Measurements from ENCODE around the gene JAK1.

GRCh38 chr1:64836802-64837201 lies 129.5 kb downstream of the JAK1 start:
- TF ChIP-seq GATA2 (IDR thresholded peaks at IDR 0.05; ENCODE audit: low read depth, low read length) = no peak
- no peak for TF ChIP-seq GATA3 (IDR thresholded peaks at IDR 0.05; ENCODE audit: low read depth, low read length)

Measured in SH-SY5Y (cell line).